Stomach (tissue), 4 donors: ENCODE data around the gene YKT6.

Experiments
- EP300 ChIP-seq: sonication (generic); formaldehyde crosslinking; IDR thresholded peaks from one replicate; pipeline ENCODE4 v1.6.1; 2017; ENCODE audit warnings: antibody characterized with exemption
- POLR2A ChIP-seq, 4 donors: fragments of 450-650 bp; IDR thresholded peaks; one replicate each; pipeline ENCODE4 v1.6.1; 2016; ENCODE audit warnings: antibody characterized with exemption in 4 of 4, control low read depth in 2 of 4, mild to moderate bottlenecking in 1 of 4, moderate library complexity in 1 of 4
- TF ChIP-seq, protein P1 (sequence below), 7 experiments: fragments of 450-650 bp in 4 of 7; fragments of 200-600 bp in 3 of 7; sonication (generic) in 3 of 7; IDR thresholded peaks; one replicate each; pipeline ENCODE4 v1.5.1; 2016 to 2019; ENCODE audit warnings: antibody characterized with exemption in 7 of 7, control low read depth in 2 of 7, mild to moderate bottlenecking in 1 of 7

- TF ChIP-seq POLR2A (IDR thresholded peaks at IDR 0.05) = no peak
- TF ChIP-seq, protein P1, sequence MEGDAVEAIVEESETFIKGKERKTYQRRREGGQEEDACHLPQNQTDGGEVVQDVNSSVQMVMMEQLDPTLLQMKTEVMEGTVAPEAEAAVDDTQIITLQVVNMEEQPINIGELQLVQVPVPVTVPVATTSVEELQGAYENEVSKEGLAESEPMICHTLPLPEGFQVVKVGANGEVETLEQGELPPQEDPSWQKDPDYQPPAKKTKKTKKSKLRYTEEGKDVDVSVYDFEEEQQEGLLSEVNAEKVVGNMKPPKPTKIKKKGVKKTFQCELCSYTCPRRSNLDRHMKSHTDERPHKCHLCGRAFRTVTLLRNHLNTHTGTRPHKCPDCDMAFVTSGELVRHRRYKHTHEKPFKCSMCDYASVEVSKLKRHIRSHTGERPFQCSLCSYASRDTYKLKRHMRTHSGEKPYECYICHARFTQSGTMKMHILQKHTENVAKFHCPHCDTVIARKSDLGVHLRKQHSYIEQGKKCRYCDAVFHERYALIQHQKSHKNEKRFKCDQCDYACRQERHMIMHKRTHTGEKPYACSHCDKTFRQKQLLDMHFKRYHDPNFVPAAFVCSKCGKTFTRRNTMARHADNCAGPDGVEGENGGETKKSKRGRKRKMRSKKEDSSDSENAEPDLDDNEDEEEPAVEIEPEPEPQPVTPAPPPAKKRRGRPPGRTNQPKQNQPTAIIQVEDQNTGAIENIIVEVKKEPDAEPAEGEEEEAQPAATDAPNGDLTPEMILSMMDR (IDR thresholded peaks at IDR 0.05) = no peak
- no peak for TF ChIP-seq EP300
These were observed 13.0 kb upstream of the YKT6 start for GRCh38 chr7:44187636-44188416.
